GM19438 (cell line): ENCODE measurements around the gene LCA5.
"Not testable (repeated sequence)": the region's sequence is repeated elsewhere in the genome, so short reads cannot be mapped to it uniquely, and the experiment has no call there.

Source experiments
- ATAC-seq: cut with Tn5 transposase; IDR thresholded peaks from one replicate; pipeline ENCODE4 v1.9.1; 2021; ENCODE audit warnings: low read depth; ENCODE audit not compliant: unreplicated experiment

The LCA5 gene

GRCh38 chr6:79536954-79537747, at the start of gene LCA5:
Gene LCA5, minus strand, starts transcription at chr6:79537430. Its CDS starts 18,536 bp downstream, at chr6:79518894.
- ATAC-seq = peak; percentile 100

GRCh38 chr6:79586548-79586947, 49.3 kb upstream of the LCA5 start:
- ATAC-seq = no peak

GRCh38 chr6:79584332-79584731, 47.1 kb upstream of the LCA5 start:
- ATAC-seq = no peak

- not testable (repeated sequence) for ATAC-seq
Observed at GRCh38 chr6:79577926-79578325, 40.7 kb upstream of the LCA5 start.

GRCh38 chr6:79574630-79575225, 37.5 kb upstream of the LCA5 start:
- ATAC-seq = no peak

- ATAC-seq = no peak
Observed at GRCh38 chr6:79574174-79574573, 36.9 kb upstream of the LCA5 start.

GRCh38 chr6:79571030-79571367, 33.8 kb upstream of the LCA5 start:
- peak; percentile 40 for ATAC-seq

- ATAC-seq = peak; percentile 78
Observed at GRCh38 chr6:79570129-79571029, 33.1 kb upstream of the LCA5 start.

GRCh38 chr6:79568996-79569395, 31.8 kb upstream of the LCA5 start:
- no peak for ATAC-seq

GRCh38 chr6:79564636-79565035, 27.4 kb upstream of the LCA5 start:
- ATAC-seq = no peak

- ATAC-seq = no peak
Observed at GRCh38 chr6:79559706-79560105, 22.5 kb upstream of the LCA5 start.

- no peak for ATAC-seq
Observed at GRCh38 chr6:79557673-79558467, 20.6 kb upstream of the LCA5 start.

- ATAC-seq = no peak
Observed at GRCh38 chr6:79554305-79554704, 17.1 kb upstream of the LCA5 start.

- ATAC-seq = no peak
Observed at GRCh38 chr6:79551401-79551800, 14.2 kb upstream of the LCA5 start.

- no peak for ATAC-seq
Observed at GRCh38 chr6:79548304-79548703, 11.1 kb upstream of the LCA5 start.

GRCh38 chr6:79546186-79546585, 9.0 kb upstream of the LCA5 start:
- no peak for ATAC-seq

- peak; percentile 81 for ATAC-seq
Observed at GRCh38 chr6:79544939-79545450, 7.8 kb upstream of the LCA5 start.

GRCh38 chr6:79544299-79544927, 7.2 kb upstream of the LCA5 start:
- peak; percentile 74 for ATAC-seq

- peak; percentile 23 for ATAC-seq
Observed at GRCh38 chr6:79543886-79544285, 6.7 kb upstream of the LCA5 start.

- no peak for ATAC-seq
Observed at GRCh38 chr6:79543411-79543810, 6.2 kb upstream of the LCA5 start.
